HG02623 (cell line): ENCODE measurements around the gene LMTK3.

ENCODE experiments used
- ATAC-seq: cut with Tn5 transposase; IDR thresholded peaks from one replicate; pipeline ENCODE4 v1.9.1; 2021; ENCODE audit warnings: moderate library complexity; ENCODE audit not compliant: unreplicated experiment

Gene LMTK3

GRCh38 chr19:48452289-48453190, 59.1 kb downstream of the LMTK3 start:
- ATAC-seq, result no peak

- no peak for ATAC-seq
Measured at GRCh38 chr19:48451624-48452023, 60.0 kb downstream of the LMTK3 start.

- ATAC-seq, result no peak
Measured at GRCh38 chr19:48450863-48451262, 60.8 kb downstream of the LMTK3 start.

GRCh38 chr19:48450441-48450840, 61.2 kb downstream of the LMTK3 start:
- ATAC-seq, result no peak

- ATAC-seq, result no peak
Measured at GRCh38 chr19:48448563-48448962, 63.1 kb downstream of the LMTK3 start.

GRCh38 chr19:48446579-48446978, 65.1 kb downstream of the LMTK3 start:
- ATAC-seq, result no peak

GRCh38 chr19:48445606-48446481, 65.8 kb downstream of the LMTK3 start, which contains the start of gene GRWD1:
Gene GRWD1 (plus strand): TSS chr19:48445983. CDS start chr19:48446006, 23 bp downstream.
- peak; percentile 81 for ATAC-seq

- ATAC-seq, result peak; percentile 10
Measured at GRCh38 chr19:48445256-48445605, 66.4 kb downstream of the LMTK3 start.

GRCh38 chr19:48444936-48445200, 66.8 kb downstream of the LMTK3 start:
- ATAC-seq, result no peak

- no peak for ATAC-seq
Measured at GRCh38 chr19:48444129-48444935, 67.3 kb downstream of the LMTK3 start.

GRCh38 chr19:48443731-48444128, 67.9 kb downstream of the LMTK3 start:
- ATAC-seq, result no peak

- ATAC-seq, result no peak
Measured at GRCh38 chr19:48443256-48443655, 68.4 kb downstream of the LMTK3 start.

- ATAC-seq, result no peak
Measured at GRCh38 chr19:48442116-48443035, 69.3 kb downstream of the LMTK3 start.

GRCh38 chr19:48441360-48442050, 70.1 kb downstream of the LMTK3 start:
- ATAC-seq, result no peak

- ATAC-seq, result no peak
Measured at GRCh38 chr19:48436586-48436985, 75.0 kb downstream of the LMTK3 start.
